Measurements from ENCODE around the gene OSCP1. TPM values are rescaled to one million over a fixed set of nuclear protein-coding genes. Genes with fewer than 3 reads are reported as not detected.
"Not testable (repeated sequence)": the region's sequence is repeated elsewhere in the genome, so short reads cannot be mapped to it uniquely, and the experiment has no call there.

Gene OSCP1, protein sequence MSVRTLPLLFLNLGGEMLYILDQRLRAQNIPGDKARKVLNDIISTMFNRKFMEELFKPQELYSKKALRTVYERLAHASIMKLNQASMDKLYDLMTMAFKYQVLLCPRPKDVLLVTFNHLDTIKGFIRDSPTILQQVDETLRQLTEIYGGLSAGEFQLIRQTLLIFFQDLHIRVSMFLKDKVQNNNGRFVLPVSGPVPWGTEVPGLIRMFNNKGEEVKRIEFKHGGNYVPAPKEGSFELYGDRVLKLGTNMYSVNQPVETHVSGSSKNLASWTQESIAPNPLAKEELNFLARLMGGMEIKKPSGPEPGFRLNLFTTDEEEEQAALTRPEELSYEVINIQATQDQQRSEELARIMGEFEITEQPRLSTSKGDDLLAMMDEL
- total RNA-seq = 0.41 TPM in 1 of 2 replicates, not detected in the other

DNA sequence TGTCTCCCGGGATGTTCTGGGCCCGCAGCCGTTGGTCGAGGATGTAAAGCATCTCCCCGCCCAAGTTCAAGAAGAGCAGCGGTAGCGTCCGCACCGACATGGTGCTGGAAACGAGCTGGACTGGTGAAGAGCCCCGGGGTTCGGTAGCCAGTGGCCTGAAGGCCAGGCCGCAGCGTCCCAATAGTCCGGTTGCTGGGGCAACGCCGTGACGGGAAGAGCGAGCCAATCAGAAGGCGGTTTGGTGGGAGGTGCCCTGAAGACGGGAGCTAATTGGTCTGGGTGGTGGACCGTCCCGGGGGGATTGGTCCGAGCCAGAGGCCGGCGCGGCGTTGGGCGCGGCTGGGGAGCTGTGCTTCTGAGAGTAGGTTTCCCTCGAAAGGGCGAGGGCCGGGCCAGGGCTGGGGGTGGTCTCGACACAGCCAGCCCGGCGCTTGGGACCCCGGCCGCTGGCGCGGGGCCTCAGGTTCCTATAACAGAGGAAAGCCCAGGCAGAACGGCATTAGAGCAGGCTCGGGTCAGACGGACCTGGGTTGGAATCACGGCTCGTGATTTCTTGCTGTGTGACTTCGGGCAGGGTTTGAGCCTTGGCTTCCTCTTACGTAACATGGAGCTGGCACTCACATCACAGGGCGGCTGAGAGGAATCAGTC is at the start of gene OSCP1:
TSS of gene OSCP1 (minus strand) at position 182 of the 649 bp plus-strand sequence. CDS start at position 100, 82 bp downstream.
- intact Hi-C loops (cut with micrococcal nuclease) = loop anchor here (1.0 to 2.0 kb wide), 7 partner anchors 9 to 1242 kb away; partner anchors contain the start of genes CDCA8, LSM10, MRPS15 and TRAPPC3

DNA sequence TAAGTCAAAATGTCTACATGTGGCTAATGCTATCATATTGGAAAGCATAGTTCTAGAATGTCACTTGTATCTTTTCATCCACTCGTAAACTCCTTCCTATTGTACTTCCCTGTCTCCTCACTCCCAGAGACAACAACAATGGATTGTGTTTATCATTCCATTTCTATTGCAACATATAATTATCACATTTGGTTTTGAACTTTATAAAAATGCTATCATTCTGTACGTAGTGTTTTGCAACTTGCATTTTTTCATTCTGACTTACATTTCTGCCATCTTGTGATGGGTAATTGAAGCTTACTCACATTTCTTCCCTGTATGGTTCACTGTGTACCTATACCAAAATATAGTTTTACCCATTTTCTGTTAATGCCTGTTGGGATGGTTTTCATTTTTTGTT is 47.0 kb upstream of the OSCP1 start:
- intact Hi-C loops (cut with micrococcal nuclease) = no loop called here

DNA sequence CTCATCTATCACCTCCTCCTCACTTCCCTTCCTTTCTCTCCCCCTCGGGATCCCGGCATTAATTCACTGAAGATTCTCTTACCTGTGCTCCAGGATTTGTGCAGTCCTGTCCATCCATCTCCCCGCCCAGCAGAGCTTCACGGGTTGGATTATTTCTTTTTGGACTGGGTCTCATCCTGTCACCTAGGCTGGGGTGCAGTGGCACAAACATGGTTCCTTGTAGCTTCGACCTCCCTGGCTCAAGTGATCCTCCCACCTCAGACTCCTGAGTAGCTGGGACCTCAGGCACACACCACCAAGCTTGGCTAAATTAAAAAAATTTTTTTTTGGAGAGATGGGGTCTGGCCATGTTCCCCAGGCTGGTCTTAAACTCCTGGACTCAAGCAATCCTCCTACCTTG is 44.7 kb upstream of the OSCP1 start:
- intact Hi-C loops (cut with micrococcal nuclease) = no loop called here

DNA sequence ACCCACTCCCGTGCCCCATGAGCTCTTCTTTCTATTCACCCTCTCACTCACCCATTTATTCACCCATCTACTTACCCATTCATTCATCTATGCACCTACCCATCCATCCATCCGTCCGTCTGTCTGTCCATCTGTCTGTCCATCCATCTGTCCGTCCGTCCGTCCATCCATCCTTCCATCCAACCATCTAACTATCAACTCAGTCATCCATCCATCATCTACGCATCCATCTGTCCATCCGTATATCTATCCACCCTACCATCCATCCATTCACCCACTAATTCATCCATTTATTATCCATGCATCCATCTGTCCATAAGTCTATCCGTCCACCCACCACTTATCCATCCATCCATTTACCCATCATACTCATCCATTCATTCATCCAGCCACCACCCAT is 43.3 kb upstream of the OSCP1 start:
- intact Hi-C loops (cut with micrococcal nuclease) = no loop called here

DNA sequence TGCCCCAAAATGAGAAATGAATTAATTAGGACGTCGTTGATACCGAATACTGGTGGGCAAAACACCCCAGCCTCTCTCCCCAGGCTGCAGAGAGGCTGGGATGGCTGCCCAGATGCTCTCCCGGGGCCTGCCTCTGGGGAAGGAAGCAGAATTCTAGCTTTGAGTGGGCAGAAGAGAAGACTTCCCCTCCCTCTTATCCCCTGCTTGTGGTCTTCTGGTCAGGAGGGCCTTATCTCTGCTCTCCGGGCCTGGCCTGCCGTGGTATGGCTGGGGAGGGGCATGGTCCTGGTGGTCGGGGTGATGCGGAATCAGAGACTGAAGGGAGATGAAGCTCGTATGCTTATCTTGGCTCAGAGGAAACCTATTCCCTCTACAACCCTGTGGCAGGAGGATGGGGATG is 42.2 kb upstream of the OSCP1 start:
- intact Hi-C loops (cut with micrococcal nuclease) = no loop called here

DNA sequence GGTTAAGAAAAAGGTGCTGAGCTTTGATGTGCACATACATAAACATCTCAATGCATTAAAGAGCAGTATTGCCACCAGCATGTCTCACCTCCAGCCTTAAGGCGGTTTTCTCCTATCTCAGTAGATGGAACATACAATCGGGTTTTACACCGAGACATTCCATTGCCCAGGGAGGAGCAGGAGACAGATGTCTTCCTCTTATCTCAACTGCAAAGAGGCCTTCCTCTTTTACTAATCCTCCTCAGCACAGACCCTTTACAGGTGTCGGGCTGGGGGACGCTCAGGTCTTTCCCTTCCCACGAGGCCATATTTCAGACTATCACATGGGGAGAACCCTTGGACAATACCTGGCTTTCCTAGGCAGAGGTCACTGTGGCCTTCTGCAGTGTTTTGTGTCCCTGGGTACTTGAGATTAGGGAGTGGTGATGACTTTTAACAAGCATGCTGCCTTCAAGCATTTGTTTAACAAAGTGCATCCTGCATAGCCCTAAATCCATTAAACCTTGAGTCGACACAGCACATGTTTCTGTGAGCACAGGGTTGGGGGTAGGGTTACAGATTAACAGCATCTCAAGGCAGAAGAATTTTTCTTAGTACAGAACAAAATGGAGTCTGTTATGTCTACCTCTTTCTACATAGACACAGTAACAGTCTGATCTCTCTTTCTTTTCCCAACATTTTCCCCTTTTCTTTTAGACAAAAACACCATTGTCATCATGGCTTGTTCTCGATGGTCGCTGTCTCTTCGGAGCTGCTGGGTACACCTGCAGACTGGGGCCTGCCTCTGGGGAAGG is 39.2 kb upstream of the OSCP1 start:
- intact Hi-C loops (cut with micrococcal nuclease) = not testable (repeated sequence)

DNA sequence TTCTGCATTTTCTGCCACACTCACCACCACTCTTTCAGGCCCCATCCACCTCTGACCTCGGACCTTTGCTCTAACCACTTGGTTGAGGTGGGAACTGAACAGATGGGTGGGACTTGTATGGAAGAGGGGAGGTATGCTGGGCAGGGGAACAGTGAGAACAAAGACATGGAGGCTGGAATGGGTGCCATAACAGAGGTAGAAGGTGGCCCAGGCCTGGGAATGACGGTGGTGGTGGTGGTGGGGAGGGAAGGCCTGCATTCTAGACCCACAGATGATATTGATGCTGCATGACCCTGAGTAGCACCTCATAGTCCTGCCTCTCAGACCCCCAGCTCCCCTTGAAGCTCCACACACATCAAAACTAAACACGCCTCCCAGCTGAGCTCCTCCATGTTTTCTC is 37.7 kb upstream of the OSCP1 start:
- intact Hi-C loops (cut with micrococcal nuclease) = no loop called here

DNA sequence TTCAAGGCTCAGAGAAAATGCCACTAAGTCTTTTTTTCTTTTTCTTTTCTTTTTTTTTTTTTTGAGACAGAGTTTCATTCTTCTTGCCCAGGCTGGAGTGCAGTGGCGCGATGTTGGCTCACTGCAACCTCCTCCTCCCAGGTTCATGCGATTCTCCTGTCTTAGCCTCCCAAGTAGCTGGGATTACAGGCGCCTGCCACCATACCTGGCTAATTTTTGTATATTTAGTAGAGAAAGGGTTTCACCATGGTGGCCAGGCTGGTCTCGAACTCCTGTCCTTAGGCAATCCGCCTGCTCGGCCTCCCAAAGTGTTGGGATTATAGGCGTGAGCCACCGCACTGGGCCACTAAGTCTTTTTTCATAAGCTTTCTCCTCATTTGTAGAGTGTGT is 37.1 kb upstream of the OSCP1 start:
- intact Hi-C loops (cut with micrococcal nuclease) = not testable (repeated sequence)

DNA sequence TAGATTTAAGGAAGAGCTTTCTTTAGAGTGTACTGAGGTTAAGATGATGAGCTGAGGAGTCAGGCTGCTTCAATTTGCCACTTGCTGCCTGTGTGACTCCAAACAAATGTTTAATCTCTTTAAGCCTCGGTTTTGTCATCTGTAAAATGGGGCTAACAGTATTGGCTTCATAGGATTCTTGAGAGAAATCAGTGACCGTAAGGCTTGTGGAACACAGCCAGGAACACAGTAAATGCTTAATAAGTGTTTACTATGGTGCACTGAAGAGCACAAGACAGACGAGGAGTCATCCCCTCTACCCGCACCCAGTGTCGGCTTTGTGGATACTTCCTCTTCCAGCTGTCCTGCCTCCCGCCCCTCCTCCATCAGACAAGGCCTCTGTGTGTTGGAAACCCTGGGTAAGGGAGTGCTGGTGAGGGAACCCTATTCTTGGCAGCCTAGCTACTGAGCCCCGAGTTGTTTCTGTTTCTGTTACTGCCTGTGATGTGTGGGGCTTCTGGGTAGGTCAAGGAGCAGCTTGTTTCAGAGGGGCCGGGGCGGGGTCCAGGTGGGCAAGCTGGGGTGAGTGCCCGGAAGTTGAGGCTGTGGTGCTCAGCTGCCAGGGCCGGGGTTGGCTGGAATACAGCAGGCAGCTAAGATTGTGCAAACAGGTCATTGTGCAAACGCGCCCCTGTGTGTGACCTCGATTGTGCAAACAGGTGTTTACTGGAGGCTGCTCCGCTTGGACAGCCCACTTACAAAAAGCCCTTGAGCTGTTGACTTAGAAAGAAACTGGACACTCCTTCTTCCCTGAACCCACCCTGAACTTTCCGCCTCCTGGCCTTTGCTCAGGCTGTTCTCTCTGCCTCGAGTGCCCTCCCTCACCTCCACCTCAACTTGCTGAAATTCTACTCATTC is 36.4 kb upstream of the OSCP1 start:
- intact Hi-C loops (cut with micrococcal nuclease) = no loop called here

DNA sequence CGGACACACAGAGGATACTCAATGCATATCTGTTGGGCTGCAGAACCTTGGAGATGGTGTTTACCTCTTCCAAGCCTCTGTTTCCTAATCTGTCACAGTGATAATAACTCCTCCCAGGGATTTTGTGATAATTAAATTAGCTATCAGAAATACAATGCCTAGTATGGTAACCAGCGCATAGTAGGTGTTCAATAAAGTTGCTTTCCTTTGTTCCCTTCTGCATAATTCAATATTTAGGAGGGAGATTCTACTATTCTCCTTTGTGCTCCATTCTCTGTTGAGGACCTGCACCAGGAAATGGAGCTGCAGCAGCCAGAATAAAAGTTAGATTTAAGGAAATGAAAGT is 35.8 kb upstream of the OSCP1 start:
- intact Hi-C loops (cut with micrococcal nuclease) = no loop called here

DNA sequence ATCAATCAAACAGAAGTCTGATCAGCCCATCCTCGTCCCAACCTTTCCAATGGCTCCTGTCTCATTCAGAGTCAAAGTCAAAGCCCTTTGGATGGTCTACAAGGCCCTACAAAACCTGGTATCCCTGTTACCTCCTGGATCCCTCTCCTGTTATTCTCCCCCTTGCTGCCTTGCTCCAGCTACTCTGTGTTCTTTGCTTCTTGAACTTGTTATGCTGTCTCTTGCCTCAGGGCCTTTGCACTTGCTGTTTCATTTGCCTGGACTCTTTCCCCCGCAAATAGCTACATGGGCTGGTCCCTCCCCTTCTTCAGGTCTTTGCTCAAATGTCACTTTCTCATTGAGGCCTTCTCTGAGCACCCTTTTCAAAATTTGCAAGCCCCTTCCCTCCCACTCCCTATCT is 33.8 kb upstream of the OSCP1 start:
- intact Hi-C loops (cut with micrococcal nuclease) = no loop called here

DNA sequence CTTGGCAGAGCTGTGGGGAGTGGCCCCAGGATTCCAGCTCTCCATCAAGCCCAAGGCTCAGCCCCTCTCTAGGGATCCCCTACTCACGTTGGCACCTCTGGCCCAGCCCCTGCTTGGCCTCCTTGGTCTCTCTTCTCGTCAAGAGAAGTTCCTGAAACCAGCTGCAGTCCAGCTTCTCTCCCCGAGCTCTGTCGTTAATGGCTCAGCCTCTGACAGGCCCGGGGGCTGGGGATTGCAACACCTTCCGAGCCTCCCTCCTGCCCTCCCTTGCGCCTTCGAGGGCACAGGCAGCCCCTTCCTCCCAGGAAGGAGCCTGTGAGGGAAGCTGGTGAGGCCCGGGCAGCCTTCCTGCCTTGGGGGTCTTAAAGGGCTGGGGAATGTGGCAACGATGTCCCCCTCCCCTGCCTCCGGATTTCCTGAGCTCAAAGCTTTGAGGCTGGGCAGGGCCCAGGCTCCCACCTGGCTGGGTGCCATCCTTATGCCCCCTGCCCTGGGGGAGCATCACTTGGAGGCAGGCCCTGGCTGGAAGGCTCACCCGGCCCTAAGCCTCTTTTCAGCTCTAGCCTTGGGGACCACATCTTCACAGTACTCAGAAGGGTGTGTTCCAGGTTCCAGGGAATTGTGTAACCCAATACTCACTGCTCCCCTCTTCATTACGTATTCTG is 32.6 kb upstream of the OSCP1 start, which contains the start of gene CSF3R:
TSS of gene CSF3R (minus strand) at position 190 of the 665 bp plus-strand sequence. CDS start 3,417 bp downstream, outside the sequence.
- intact Hi-C loops (cut with micrococcal nuclease) = no loop called here

DNA sequence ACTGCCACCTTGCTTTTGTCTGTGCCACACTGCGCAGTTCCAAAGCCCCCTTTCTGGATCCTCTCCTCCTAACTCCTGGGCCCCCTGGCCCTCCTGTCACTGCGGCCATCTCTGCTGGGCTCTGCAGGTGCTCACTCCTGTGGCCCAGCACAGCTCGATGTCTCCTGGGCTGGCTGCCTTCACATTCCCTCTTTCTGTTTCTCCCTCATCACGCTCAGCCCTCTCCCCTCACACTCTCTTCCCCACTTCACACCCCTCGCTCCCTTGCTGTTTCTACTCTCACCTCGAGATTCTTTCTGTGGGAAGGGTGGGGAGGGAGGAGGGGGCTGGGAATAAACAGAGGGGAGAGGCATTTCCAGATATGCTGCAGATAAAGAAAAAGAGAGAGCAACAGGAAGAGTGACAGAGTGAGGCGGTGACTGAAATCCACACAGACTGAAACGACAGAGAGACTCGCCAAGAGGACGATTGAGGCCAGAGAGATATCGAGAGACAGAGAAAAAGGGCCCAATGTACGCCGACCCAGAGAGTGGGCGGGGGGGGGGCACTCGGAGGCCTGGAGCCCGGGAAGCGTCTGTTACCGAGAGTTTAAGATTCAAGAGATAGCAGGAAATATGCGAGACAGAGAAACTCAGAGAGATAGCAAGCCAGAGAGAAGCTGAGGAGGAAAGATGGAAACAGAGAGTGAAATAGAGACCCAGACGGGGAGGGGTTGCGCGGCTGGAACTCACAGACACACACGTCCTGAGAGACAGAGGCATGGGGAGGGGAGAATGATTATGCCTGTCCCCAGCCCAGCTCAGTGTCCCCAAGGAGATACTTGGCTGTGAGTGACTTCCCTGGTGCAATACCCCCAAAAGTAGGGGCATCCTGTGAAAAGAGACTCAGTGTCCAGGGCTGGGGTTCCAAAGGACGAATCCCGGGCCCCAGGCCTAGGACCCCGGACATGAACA is 31.8 kb upstream of the OSCP1 start:
- intact Hi-C loops (cut with micrococcal nuclease) = no loop called here

DNA sequence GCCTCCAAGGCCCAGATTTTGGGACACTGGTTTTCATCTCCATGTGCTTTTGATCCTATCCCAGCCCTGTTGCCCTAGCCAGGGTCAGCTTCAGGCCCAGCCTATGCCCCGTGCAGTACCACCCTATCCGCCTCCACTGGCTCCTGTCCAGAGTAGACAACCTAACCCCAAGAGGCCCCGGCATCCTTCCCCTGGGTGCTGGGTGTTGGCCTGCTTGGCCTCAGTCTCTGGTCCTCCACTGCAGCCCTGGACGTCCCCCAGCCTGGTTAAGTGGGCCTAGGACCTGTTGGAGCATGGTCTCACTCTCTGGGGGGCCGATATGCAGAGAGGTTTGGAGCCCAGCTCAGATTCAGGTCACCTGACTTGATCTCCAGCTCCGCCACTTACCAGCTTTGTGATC is 30.8 kb upstream of the OSCP1 start:
- intact Hi-C loops (cut with micrococcal nuclease) = no loop called here

DNA sequence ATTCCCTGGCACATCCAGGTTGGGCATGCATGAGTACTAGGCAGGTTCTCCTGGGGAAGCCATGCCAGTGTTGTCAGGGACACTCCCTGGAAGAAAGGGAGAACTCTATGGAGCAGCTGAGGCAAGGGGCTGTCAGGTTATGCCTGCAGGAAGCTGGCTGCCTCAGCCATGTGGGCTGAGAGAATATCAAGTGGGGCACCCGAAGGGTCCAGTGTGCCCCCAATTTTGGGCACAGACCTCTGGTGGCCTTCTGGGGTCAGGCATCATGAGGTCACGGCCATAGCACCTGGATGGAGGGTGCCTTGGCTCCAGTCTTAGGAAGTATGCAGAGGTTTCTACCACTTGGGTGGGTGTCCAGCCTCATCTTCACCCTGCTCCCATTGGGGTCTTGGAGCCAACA is 29.9 kb upstream of the OSCP1 start:
- intact Hi-C loops (cut with micrococcal nuclease) = no loop called here

DNA sequence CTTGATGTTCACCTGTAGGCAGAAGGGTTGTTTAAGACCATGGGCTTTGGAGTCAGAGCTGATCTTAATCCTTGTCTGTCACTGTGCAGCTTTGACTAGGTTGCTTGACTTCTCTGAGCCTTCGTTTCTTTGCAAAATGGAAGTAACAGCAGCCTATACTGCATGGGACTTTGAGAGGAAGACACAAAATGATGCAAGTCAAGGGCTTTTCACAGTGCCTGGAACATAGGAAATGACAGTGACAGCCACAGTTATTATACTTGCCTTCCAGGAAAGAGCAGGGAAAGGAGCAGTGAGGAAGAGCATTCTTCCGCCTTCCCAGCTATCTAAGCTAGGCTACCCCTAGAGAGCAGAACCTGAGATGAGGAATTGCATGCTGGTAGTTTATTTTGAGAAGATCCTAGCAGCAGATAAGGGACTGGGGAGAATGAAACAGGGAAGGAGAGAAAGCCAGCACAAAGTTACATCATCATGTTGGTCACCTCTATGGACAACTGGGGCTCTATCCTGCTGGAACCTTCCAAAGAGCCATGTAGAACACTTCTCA is 29.3 kb upstream of the OSCP1 start:
- intact Hi-C loops (cut with micrococcal nuclease) = no loop called here

DNA sequence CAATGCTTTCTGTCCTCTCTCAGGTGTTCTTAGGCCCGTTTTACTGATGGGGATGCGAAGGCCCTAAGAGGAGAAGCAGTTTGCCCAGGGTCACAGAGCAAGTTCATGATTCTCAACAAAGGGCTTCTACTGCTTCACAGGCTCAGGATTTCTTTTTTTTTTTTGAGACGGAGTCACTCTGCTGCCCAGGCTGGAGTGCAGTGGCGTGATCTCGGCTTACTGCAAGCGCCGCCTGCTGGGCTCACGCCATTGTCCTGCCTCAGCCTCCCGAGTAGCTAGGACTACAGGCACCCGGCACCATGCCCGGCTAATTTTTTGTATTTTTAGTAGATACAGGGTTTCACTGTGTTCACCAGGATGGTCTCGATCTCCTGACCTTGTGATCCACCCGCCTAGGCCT is 27.4 kb upstream of the OSCP1 start:
- intact Hi-C loops (cut with micrococcal nuclease) = not testable (repeated sequence)

DNA sequence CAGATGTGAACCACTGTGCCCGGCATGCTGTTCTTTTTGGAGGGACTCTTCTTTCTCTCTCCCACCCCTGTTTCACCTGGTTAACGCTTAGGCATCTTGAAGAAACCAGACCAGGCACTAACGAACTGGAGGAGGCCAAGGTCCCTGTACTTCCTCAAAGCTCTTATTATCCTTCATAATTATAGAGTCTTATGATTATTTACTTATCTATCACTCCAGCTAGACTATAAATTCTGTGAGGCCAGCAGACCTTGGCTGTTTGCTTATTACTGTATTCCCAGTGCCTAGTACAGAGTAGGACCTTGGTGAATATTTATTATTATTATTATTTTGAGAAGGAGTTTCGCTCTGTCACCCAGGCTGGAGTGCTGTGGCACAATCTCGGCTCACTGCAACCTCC is 26.7 kb upstream of the OSCP1 start:
- intact Hi-C loops (cut with micrococcal nuclease) = no loop called here
